ENCODE data around the gene KCNG3.

The KCNG3 gene, protein sequence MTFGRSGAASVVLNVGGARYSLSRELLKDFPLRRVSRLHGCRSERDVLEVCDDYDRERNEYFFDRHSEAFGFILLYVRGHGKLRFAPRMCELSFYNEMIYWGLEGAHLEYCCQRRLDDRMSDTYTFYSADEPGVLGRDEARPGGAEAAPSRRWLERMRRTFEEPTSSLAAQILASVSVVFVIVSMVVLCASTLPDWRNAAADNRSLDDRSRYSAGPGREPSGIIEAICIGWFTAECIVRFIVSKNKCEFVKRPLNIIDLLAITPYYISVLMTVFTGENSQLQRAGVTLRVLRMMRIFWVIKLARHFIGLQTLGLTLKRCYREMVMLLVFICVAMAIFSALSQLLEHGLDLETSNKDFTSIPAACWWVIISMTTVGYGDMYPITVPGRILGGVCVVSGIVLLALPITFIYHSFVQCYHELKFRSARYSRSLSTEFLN

GRCh38 chr2:42493468-42494354 is at the start of gene KCNG3:
TSS of gene KCNG3 (minus strand) at chr2:42493982. CDS start at chr2:42493501, 481 bp downstream.
- DNase-seq = peak; percentile 13 to 38

DNA sequence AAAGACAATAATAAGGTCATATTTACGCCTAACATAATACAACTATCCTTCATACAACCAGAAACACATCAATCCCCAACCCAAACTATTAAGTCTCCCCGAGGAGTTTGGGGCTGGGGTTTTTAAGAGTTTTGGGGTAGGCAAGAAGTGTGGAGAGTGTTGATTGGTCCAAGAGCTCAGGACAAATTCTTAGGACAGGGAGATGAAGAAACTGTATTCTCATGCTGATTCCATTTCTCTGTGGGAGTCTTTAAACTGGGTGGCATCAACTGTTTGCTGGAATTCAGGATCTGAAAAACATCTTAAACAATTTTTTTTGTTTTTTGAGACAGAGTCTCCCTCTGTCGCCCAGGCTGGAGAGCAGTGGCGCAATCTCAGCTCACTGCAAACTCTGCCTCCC is 49.1 kb upstream of the KCNG3 start:
- DNase-seq = no peak

- no peak for DNase-seq
Observed at GRCh38 chr2:42537493-42537892, 43.7 kb upstream of the KCNG3 start.

- DNase-seq = no peak
Observed at GRCh38 chr2:42532397-42532796, 38.6 kb upstream of the KCNG3 start.

DNA sequence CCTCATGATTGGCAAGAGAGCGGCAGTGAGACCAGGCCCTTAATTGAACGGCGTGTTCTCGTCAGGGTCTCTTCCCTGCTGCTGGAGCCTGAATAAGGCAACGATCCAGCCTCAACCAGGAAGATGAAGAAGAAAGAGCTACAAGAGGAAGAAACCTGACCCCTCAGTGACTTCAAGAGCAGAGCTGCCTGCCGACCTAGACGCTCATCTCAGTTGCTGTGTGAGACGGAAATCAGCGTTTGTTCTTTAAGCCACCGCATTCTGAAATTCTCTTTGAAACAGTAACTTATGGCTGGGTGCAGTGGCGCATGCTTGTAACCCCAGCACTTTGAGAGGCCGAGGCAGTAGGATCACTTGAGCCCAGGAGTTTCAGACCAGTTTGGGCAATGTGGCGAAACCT is 29.6 kb upstream of the KCNG3 start:
- DNase-seq = no peak

DNA sequence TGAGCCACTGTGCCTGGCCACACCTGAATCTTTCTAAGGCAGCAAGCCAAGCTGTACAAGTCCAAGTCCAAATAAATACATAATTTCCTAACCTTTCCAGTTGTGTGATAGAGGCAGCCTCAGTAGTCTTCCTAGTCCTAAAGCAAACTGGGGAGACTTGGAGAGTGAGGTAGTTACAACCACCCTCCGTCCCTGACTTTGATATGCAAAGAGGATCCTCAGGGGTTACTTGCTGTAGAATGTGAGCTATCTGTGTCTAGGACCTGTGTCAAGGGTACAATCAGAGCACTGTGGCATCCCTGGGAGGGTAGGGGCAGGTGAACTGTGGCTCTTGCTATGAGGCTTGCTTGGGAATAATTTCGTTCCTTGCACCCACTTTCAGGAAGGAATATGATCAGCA is 28.3 kb upstream of the KCNG3 start:
- no peak for DNase-seq

GRCh38 chr2:42519624-42520023 is 25.8 kb upstream of the KCNG3 start:
- DNase-seq = no peak

- DNase-seq = no peak
Observed at GRCh38 chr2:42516418-42516901, 22.7 kb upstream of the KCNG3 start.

GRCh38 chr2:42513252-42513918 is 19.6 kb upstream of the KCNG3 start:
- peak; percentile 38 to 83 for DNase-seq

DNA sequence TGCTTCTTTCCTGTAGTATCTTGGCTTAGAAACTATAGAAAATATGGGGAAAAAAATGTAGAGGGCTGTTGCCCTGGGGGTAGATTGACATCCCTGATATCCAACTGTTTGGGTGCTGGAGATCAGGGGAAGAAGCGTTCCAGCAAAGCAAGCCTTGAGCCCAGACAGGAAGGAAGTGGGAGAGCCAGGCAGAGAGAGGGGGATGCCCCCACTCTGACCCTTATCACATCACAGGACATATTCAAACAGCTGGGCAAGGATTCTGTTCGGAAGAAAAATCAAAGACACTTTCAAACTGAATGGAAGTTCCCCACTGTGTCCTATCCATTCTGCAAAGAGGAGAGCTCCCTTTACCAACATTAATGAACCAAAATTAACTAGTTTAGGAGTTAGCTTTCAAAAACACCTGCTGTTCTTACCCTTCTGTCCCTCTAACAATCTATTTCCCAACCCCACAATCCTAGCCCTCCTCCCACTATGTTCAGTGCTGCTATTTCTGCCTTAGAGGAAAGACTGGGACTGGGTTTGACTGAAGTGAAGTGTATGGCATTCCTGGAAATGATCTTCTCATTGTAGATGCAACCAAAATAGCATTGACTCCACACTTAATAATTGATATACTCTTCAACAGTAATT is 16.9 kb upstream of the KCNG3 start:
- DNase-seq = peak; percentile 14 to 44

- no peak for DNase-seq
Observed at GRCh38 chr2:42510191-42510590, 16.4 kb upstream of the KCNG3 start.

DNA sequence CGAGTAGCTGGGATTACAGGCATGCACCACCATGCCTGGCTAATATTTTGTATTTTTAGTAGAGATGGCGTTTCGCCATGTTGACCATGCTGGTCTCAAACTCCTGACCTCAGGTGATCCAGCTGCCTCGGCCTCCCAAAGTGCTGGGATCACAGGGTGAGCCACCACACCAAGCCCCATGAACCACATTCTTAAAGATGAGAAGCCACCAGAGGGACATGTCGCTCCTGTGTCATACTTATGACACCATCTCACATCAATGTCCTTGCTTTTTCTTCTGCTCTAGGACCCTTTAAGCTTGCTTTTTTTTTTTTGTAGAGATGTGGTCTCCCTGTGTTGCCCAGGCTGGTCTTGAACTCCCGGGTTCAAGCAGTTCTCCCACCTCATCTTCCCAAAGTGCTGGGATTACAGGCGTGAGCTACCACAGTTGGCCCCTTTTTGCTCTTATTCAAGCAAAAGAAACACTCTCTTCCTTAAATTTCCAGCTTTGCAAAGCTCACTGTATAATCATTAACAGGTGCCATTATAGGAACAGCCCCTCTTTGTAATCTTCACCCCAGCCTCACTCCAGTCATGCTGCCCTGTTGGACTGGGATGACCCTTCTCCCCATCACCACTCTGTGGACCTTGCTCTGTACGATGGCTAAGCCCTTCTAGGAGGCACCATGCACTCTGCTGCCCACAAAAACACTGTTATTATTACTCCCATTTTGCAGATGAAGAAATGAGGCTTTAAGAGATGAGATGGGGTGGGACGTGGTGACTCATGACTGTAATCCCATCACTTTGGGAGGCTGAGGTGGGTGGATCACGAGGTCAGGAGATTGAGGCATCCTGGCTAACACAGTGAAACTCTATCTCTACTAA is 10.8 kb upstream of the KCNG3 start:
- no peak for DNase-seq

GRCh38 chr2:42503291-42503690 is 9.5 kb upstream of the KCNG3 start:
- DNase-seq = no peak

DNA sequence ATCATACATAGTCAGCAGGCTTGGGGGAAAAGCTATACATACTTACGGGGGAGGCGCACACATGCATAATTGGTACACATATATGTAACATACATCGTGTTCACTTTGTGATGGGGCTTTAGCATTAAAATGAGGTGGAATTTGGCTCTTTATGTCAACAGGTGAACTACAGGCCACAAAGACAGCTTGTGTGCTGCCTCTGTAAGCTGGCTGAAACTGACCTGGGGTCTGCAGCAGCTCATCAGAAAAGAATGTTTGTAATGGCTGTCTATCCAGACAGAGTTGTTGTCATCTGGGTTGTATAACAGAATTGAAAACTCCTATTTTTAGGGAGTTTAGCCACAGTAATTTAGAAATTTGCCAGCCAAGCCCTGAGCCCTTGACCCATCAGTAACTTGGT is 4.7 kb upstream of the KCNG3 start:
- no peak for DNase-seq

- no peak for DNase-seq
Observed at GRCh38 chr2:42495611-42496010, 1.8 kb upstream of the KCNG3 start.

DNA sequence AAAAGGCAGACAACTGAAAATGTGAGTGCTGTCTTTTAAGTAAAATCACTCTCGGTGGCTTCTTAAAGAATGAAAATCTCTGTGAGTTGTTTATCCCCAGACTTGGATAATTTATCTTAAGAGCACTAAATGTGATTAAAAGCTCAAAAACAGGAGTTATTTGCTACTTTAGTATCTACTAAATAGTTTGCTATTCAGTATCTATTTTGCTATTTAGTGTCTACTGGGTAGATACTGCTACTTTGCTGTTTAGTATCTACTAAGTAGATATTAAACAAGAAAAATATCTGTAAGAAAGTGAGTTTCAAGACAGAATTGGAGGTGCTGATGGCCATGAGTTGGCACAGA is 1.4 kb upstream of the KCNG3 start:
- DNase-seq = no peak

DNA sequence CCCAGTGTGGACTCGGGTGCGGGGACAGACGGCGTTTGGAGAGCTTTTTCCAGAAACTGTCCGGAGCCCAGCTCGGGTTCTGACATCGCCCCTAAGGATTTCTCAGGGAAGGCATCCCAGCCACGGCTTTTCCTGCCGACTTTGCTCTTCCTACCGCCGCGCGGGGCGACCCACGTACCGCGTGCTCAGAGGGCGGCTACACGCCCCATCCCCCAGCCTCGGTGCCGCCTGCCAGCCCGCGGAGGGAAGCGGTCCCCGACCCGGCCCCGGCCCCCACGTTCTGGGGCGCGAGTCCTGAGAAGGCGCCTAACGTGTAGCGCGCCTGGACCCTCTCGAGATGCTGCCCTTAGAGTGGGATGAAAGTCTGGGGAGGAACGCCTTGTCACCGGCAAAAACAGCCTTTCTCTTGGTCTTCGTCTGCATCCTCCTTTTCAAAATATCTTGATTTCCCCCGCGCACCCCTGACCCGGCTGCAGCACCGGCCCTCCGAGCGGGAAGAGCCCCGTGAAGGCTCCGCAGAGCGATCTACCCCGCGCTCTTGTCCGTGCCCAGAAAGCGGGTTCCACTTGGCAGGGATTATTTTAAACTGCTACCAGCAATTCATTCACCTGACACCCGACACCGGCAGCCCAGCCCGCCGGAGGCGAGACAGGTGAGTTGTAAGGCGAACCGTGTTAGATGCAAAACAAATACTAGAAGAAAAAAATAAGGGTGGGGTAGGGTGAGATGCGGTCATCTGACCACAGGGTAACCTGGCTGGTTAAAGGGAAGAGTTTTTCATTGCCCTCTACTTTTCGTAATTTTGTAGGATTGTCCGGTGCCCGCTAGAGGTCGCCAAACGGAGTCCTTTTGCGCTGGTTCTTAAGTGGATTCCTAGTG is 812 bp upstream of the KCNG3 start:
- DNase-seq = peak; percentile 40 to 83

GRCh38 chr2:42492691-42493467 is 903 bp downstream of the KCNG3 start:
- no peak for DNase-seq

DNA sequence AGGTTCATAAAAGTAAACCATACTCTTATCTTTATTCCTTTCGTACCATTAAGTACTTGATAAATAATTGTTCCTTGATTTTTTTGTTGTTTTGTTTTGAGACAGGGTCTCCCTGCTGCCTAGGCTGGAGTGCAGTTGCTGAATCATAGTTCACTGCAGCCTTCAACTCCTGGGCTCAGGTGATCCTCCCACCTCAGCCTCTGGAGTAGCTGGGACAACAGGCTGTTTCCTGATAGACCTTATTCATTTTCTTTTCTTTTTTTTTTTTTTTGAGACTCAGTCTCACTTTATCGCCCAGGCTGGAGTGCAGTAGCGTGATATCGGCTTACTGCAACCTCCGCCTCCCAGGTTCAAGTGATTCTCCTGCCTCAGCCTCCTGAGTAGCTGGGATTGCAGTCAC is 5.5 kb downstream of the KCNG3 start:
- DNase-seq = no peak
